SK-N-SH (cell line): ENCODE data around the gene ATP5MC3. TPM values are rescaled to one million over a fixed set of nuclear protein-coding genes. Genes with fewer than 3 reads are reported as not detected.

Source experiments
- CTCF ChIA-PET: fragments of 300-600, 350-600 bp; formaldehyde crosslinking; extraction: SDS; loops from one replicate; lab custom pipeline; 2021; lab: Yijun Ruan, JAX
- POLR2A ChIA-PET: fragments of 350-600 bp; sonication (Branson Sonifier 250); formaldehyde crosslinking; extraction: SDS; loops from one replicate; lab custom pipeline; 2020; ENCODE audit warnings: antibody characterized with exemption, inconsistent platforms; lab: Yijun Ruan, JAX
- DNase-seq: peaks from one replicate; pipeline ENCODE4 v3.0.0; 2012
- H2AFZ ChIP-seq: fragments of 200-600 bp; sonication (generic); 2 replicates; pipeline ENCODE4 v1.8.1; 2016; ENCODE audit warnings: antibody characterized with exemption, mild to moderate bottlenecking, low read depth
- H3F3A ChIP-seq: fragments of 200-600 bp; sonication (generic); replicated peaks from 2 replicates; pipeline ENCODE3; 2016; ENCODE audit warnings: antibody characterized with exemption, mild to moderate bottlenecking; ENCODE audit not compliant: insufficient read depth
- H3K27ac ChIP-seq, 2 experiments: fragments of 200-500 bp in 1 of 2; fragments of 200-600 bp in 1 of 2; sonication (Bioruptor generic) in 1 of 2; sonication (generic), shearing (Covaris generic) in 1 of 2; 2 replicates each; pipeline versions ENCODE4 v1.5.1 to v1.6.1; 2014 to 2016; ENCODE audit warnings: low read depth in 2 of 2, inconsistent platforms in 1 of 2, low read length in 1 of 2, mild to moderate bottlenecking in 1 of 2, mixed read lengths in 1 of 2
- H3K27me3 ChIP-seq: fragments of 200-600 bp; sonication (generic), shearing (Covaris generic); 2 replicates; pipeline ENCODE4 v1.6.1; 2016; ENCODE audit warnings: mixed run types; ENCODE audit not compliant: insufficient read depth
- H3K36me3 ChIP-seq, 2 experiments: fragments of 200-500 bp in 1 of 2; fragments of 200-600 bp in 1 of 2; sonication (Bioruptor generic) in 1 of 2; sonication (generic) in 1 of 2; replicated peaks in 1 of 2; 2 replicates each; pipeline versions ENCODE3 to v1.5.1; 2014 to 2016; ENCODE audit warnings: low read length in 1 of 2, mild to moderate bottlenecking in 1 of 2; ENCODE audit not compliant: insufficient read depth in 2 of 2, control insufficient read depth in 1 of 2
- H3K4me1 ChIP-seq, 2 experiments: fragments of 200-500 bp in 1 of 2; fragments of 200-600 bp in 1 of 2; sonication (Bioruptor generic) in 1 of 2; sonication (generic), shearing (Covaris generic) in 1 of 2; 2 replicates each; pipeline versions ENCODE4 v1.5.1 to v1.6.1; 2014 to 2016; ENCODE audit warnings: low read depth in 1 of 2, low read length in 1 of 2, mixed run types in 1 of 2; ENCODE audit not compliant: insufficient read depth in 2 of 2, control insufficient read depth in 1 of 2
- H3K4me2 ChIP-seq: fragments of 200-600 bp; sonication (generic), shearing (Covaris generic); 2 replicates; pipeline ENCODE4 v1.6.1; 2017; ENCODE audit warnings: mixed run types
- H3K4me3 ChIP-seq, 2 experiments: fragments of 200-500 bp in 1 of 2; fragments of 200-600 bp in 1 of 2; sonication (Bioruptor generic) in 1 of 2; sonication (generic), shearing (Covaris generic) in 1 of 2; 2 replicates each; pipeline versions ENCODE4 v1.5.1 to v1.8.1; 2014 to 2016; ENCODE audit warnings: low read depth in 2 of 2, inconsistent platforms in 1 of 2, low read length in 1 of 2, mild to moderate bottlenecking in 1 of 2, mixed read lengths in 1 of 2, moderate library complexity in 1 of 2
- H3K79me2 ChIP-seq: fragments of 200-600 bp; sonication (generic); 2 replicates; pipeline ENCODE4 v1.8.1; 2017; ENCODE audit warnings: mild to moderate bottlenecking; ENCODE audit not compliant: insufficient read depth
- H3K9ac ChIP-seq: fragments of 200-600 bp; sonication (generic); 2 replicates; pipeline ENCODE4 v1.6.1; 2017; ENCODE audit warnings: mixed run types
- H3K9me2 ChIP-seq: fragments of 200-600 bp; sonication (generic); 2 replicates; pipeline ENCODE4 v1.6.1; 2017; ENCODE audit warnings: mixed run types
- H3K9me3 ChIP-seq: fragments of 200-600 bp; sonication (generic); 2 replicates; pipeline ENCODE4 v1.6.1; 2017; ENCODE audit warnings: mixed run types, mild to moderate bottlenecking, moderate library complexity
- H4K20me1 ChIP-seq: fragments of 200-600 bp; sonication (generic); 2 replicates; pipeline ENCODE4 v1.6.1; 2017; ENCODE audit warnings: mild to moderate bottlenecking, mixed run types; ENCODE audit not compliant: insufficient read depth
- CHD2 ChIP-seq: fragments of 150-350 bp; IDR thresholded peaks from 2 replicates; pipeline ENCODE4 v1.6.1; 2018; ENCODE audit warnings: low read length; ENCODE audit not compliant: partially characterized antibody
- FOXJ3 ChIP-seq: sonication (generic); formaldehyde crosslinking; IDR thresholded peaks from 2 replicates; pipeline ENCODE4 v1.5.1; 2020; ENCODE audit warnings: mild to moderate bottlenecking, missing genetic modification reagents
- GATA2 ChIP-seq: sonication (generic); formaldehyde crosslinking; IDR thresholded peaks from 2 replicates; pipeline ENCODE4 v1.5.0; 2020; ENCODE audit warnings: mild to moderate bottlenecking, missing genetic modification reagents
- IRF3 ChIP-seq: fragments of 150-350 bp; IDR thresholded peaks from 2 replicates; pipeline ENCODE4 v1.6.1; 2016; ENCODE audit warnings: mild to moderate bottlenecking, low read depth, low read length
- MAX ChIP-seq: IDR thresholded peaks from 2 replicates; pipeline ENCODE4 v1.4.0; 2012; ENCODE audit warnings: low read depth
- REST ChIP-seq: IDR thresholded peaks from 2 replicates; pipeline ENCODE4 v1.6.1; 2012; ENCODE audit warnings: mild to moderate bottlenecking, low read depth, low read length, moderate library complexity
- SMC3 ChIP-seq: IDR thresholded peaks from 2 replicates; pipeline ENCODE4 v1.6.1; 2012; ENCODE audit warnings: low read depth, low read length, improper control_type of control experiment
- TCF12 ChIP-seq: IDR thresholded peaks from 2 replicates; pipeline ENCODE4 v1.4.0; 2012
- ZBTB33 ChIP-seq: IDR thresholded peaks from 2 replicates; pipeline ENCODE4 v1.4.0; 2012; ENCODE audit warnings: low read depth, borderline replicate concordance
- WGBS: methylation state at CpG from one replicate; pipeline ENCODE4 v1.1.6; 2017; ENCODE audit warnings: low lambda C conversion rate; 5-methylcytosine and 5-hydroxymethylcytosine counted together
- polyA plus RNA-seq, 3 experiments: library from polyadenylated mRNA; depleted of rRNA; stranded (reverse); fragments of >200 nt; gene quantifications; 2 replicates each; pipeline ENCODE4 v1.2.3, GENCODE V29; 2012

The ATP5MC3 gene
- polyA plus RNA-seq, 1 of the 3 experiments (the other 2 are of a cell fraction): 365 TPM

GRCh38 chr2:175158894-175159293, 22.6 kb downstream of the ATP5MC3 start:
- no peaks in the 10 kb centered on the region for H3K9me2 ChIP-seq
- no peak overlapping the region for H3K4me3 ChIP-seq
- ChIA-PET POLR2A (interaction anchor here (0.6 kb wide), 1 partner anchor 22 kb away, joined by 4 read pairs; no protein-coding TSS in a partner anchor), CTCF (no interaction called here)
- H3K27me3 ChIP-seq: no peaks in the 10 kb centered on the region
- no peak overlapping the region for H2AFZ ChIP-seq
- H3K4me1 ChIP-seq: peaks cover 2 to 4% of the 10 kb centered on the region in 2 experiments; a peak in 2 of 4 replicates
- H3K36me3 ChIP-seq: peaks cover 0 to 25% of the 10 kb centered on the region in 2 experiments
- H3F3A ChIP-seq: peaks cover 18% of the 10 kb centered on the region
- H3K27ac ChIP-seq: no peak overlapping the region
- H3K9me3 ChIP-seq: no peaks in the 10 kb centered on the region
- no peak for DNase-seq
- H4K20me1 ChIP-seq: peaks cover 86% of the 10 kb centered on the region
- H3K4me2 ChIP-seq: no peak overlapping the region
- TF ChIP-seq MAX (no peak), IRF3 (no peak)
- peaks cover 100% of the 10 kb centered on the region for H3K79me2 ChIP-seq
- no peak overlapping the region for H3K9ac ChIP-seq
- WGBS: 98% methylated on average over 4 of the region's 4 CpGs

- Histone ChIP-seq H3F3A (peaks cover 17% of the 10 kb centered on the region), H3K36me3 (peaks cover 2 to 14% of the 10 kb centered on the region in 2 experiments), H3K9me2 (no peaks in the 10 kb centered on the region), H3K27ac (no peak overlapping the region), H3K9ac (no peak overlapping the region), H3K4me2 (no peak overlapping the region), H3K4me1 (peaks cover 2 to 9% of the 10 kb centered on the region in 2 experiments; a peak in 3 of 4 replicates), H4K20me1 (peaks cover 93% of the 10 kb centered on the region), H3K9me3 (no peaks in the 10 kb centered on the region), H2AFZ (no peak overlapping the region), H3K79me2 (peaks cover 100% of the 10 kb centered on the region), H3K27me3 (no peaks in the 10 kb centered on the region), H3K4me3 (no peak overlapping the region)
- CTCF ChIA-PET: interaction anchor here (0.7 kb wide), 1 partner anchor 8 kb away, joined by 3 read pairs; no protein-coding TSS in a partner anchor
- 94% methylated on average over 5 of the region's 5 CpGs for WGBS
- no peak for TF ChIP-seq ZBTB33
- TF ChIP-seq CHD2: no peak
- no peak for TF ChIP-seq FOXJ3 (CRISPR knock-in tag)
- no peak for TF ChIP-seq SMC3
- no peak for TF ChIP-seq GATA2 (CRISPR knock-in tag)
- TF ChIP-seq TCF12: no peak
- TF ChIP-seq REST: no peak
- POLR2A ChIA-PET: no interaction called here
- no peak for DNase-seq
Measured at GRCh38 chr2:175156534-175156933, 25.0 kb downstream of the ATP5MC3 start.
